Endothelial cell of umbilical vein (primary cell): ENCODE measurements around the gene FBXL12. TPM values are rescaled to one million over a fixed set of nuclear protein-coding genes. Genes with fewer than 3 reads are reported as not detected.

Source experiments
- BruUV-seq: library from RNA; stranded (reverse); fragments of 400-500 nt; replicated peaks from 2 replicates; lab custom pipeline; 2021; lab: Mats Ljungman, UMichigan
- CTCF ChIA-PET: fragments of 300-600, 350-600 bp; sonication (Branson Sonifier 250); formaldehyde crosslinking; loops from one replicate; lab custom pipeline; 2021; ENCODE audit warnings: antibody characterized with exemption, inconsistent platforms; lab: Charles Lee
- POLR2A ChIA-PET: fragments of 300-600, 350-600 bp; sonication (Branson Sonifier 250); formaldehyde crosslinking; loops from one replicate; lab custom pipeline; 2021; ENCODE audit warnings: antibody characterized with exemption, inconsistent platforms; lab: Charles Lee
- DNase-seq: peaks from one replicate; pipeline ENCODE4 v3.0.0-alpha.2; 2011; ENCODE audit warnings: low read depth, low spot score
- FAIRE-seq: peaks from 2 replicates; lab custom pipeline; 2011; peaks lifted over from hg19 to GRCh38; lab: Jason Lieb, UNC
- H2AFZ ChIP-seq: 2 replicates; pipeline ENCODE4 v1.6.0; 2012; ENCODE audit warnings: low read depth, low read length, control low read depth, inconsistent platforms
- H3K27ac ChIP-seq: 2 replicates; pipeline ENCODE4 v1.5.1; 2011; ENCODE audit warnings: low read depth, mild to moderate bottlenecking, control low read depth, low read length, moderate library complexity; ENCODE audit not compliant: insufficient read depth
- H3K27me3 ChIP-seq, 2 experiments: 2 replicates each; pipeline versions ENCODE4 v1.6.0 to v1.6.1; 2011; ENCODE audit warnings: low read length in 2 of 2, mixed read lengths in 1 of 2; ENCODE audit not compliant: control insufficient read depth in 2 of 2, insufficient read depth in 2 of 2
- H3K36me3 ChIP-seq, 2 experiments: 2 replicates in 1 of 2; 3 replicates in 1 of 2; pipeline ENCODE4 v1.5.1; 2011; ENCODE audit warnings: low read length in 2 of 2, mild to moderate bottlenecking in 1 of 2, moderate library complexity in 1 of 2; ENCODE audit not compliant: control insufficient read depth in 2 of 2, insufficient read depth in 2 of 2; ENCODE audit errors: extremely low read depth in 1 of 2
- H3K4me1 ChIP-seq: 3 replicates; pipeline ENCODE4 v1.5.1; 2011; ENCODE audit warnings: mild to moderate bottlenecking, low read length; ENCODE audit not compliant: control insufficient read depth, insufficient read depth; ENCODE audit errors: extremely low read depth
- H3K4me2 ChIP-seq: 2 replicates; pipeline ENCODE4 v1.6.1; 2011; ENCODE audit warnings: low read length, control low read depth, mixed read lengths; ENCODE audit not compliant: insufficient read depth
- H3K4me3 ChIP-seq, 3 experiments: fragments of 200-600 bp in 1 of 3; sonication (generic), shearing (Covaris generic) in 1 of 3; replicated peaks in 1 of 3; 2 replicates each; pipeline ENCODE4 v1.5.1; 2011 to 2016; ENCODE audit warnings: control low read depth in 3 of 3, low read length in 3 of 3, mild to moderate bottlenecking in 2 of 3, inconsistent platforms in 1 of 3, low read depth in 1 of 3, moderate library complexity in 1 of 3; ENCODE audit not compliant: insufficient read depth in 1 of 3
- H3K79me2 ChIP-seq: 2 replicates; pipeline ENCODE4 v1.6.0; 2012; ENCODE audit warnings: low read length, inconsistent platforms; ENCODE audit not compliant: control insufficient read depth, insufficient read depth
- H3K9ac ChIP-seq: replicated peaks from 2 replicates; pipeline ENCODE3; 2011; ENCODE audit warnings: low read length, control low read depth; ENCODE audit not compliant: insufficient read depth; ENCODE audit errors: extremely low read depth
- H3K9me1 ChIP-seq: replicated peaks from 3 replicates; pipeline ENCODE4 v1.6.0; 2011; ENCODE audit warnings: mild to moderate bottlenecking, low read length; ENCODE audit not compliant: control insufficient read depth, insufficient read depth; ENCODE audit errors: extremely low read depth
- H3K9me3 ChIP-seq: replicated peaks from 2 replicates; pipeline ENCODE4 v1.5.1; 2012; ENCODE audit warnings: low read length, inconsistent platforms; ENCODE audit not compliant: control insufficient read depth, insufficient read depth
- H4K20me1 ChIP-seq: replicated peaks from 2 replicates; pipeline ENCODE3; 2011; ENCODE audit warnings: mild to moderate bottlenecking, low read length; ENCODE audit not compliant: control insufficient read depth, insufficient read depth; ENCODE audit errors: extremely low read depth
- EZH2 ChIP-seq: IDR thresholded peaks from 2 replicates; pipeline ENCODE4 v1.6.1; 2012; ENCODE audit warnings: borderline replicate concordance, low read depth, mild to moderate bottlenecking, moderate library complexity, low read length, inconsistent platforms; ENCODE audit not compliant: severe bottlenecking
- FOS ChIP-seq: IDR thresholded peaks from 2 replicates; pipeline ENCODE4 v1.6.1; 2011; ENCODE audit warnings: mild to moderate bottlenecking, low read length, moderate library complexity, borderline replicate concordance; ENCODE audit not compliant: insufficient read depth
- GATA2 ChIP-seq: IDR thresholded peaks from 2 replicates; pipeline ENCODE4 v1.7.0; 2011; ENCODE audit warnings: low read depth, mild to moderate bottlenecking, moderate library complexity, mixed read lengths, low read length; ENCODE audit not compliant: insufficient read length, insufficient read depth
- JUN ChIP-seq: IDR thresholded peaks from 2 replicates; pipeline ENCODE4 v1.6.1; 2011; ENCODE audit warnings: borderline replicate concordance, low read depth; ENCODE audit not compliant: insufficient read length, insufficient read depth
- MYC ChIP-seq: IDR thresholded peaks from one replicate; pipeline ENCODE4 v1.6.1; 2011; ENCODE audit warnings: mild to moderate bottlenecking, low read depth, low read length
- POLR2A ChIP-seq: IDR thresholded peaks from 2 replicates; pipeline ENCODE4 v1.6.1; 2012; ENCODE audit warnings: low read depth, mild to moderate bottlenecking, control low read depth, low read length
- POLR2AphosphoS5 ChIP-seq: IDR thresholded peaks from 2 replicates; pipeline ENCODE4 v1.6.1; 2012; ENCODE audit warnings: low read depth, mild to moderate bottlenecking, control low read depth, low read length, moderate library complexity; ENCODE audit not compliant: insufficient read depth
- dilution Hi-C: fragments of 300-500 bp; cut with MboI; formaldehyde crosslinking; loops from one replicate; pipeline ENCODE4 v1.15.0; 2019; ENCODE audit warnings: low sequenced_read_pairs; ENCODE audit not compliant: extremely low pct_ligation_motif_present
- intact Hi-C: fragments of 100-400 bp; cut with micrococcal nuclease; formaldehyde crosslinking; loops from one replicate; pipeline ENCODE4 v1.10.0; 2022
- polyA plus RNA-seq, 4 experiments: library from polyadenylated mRNA; depleted of rRNA in 3 of 4; stranded (reverse) in 3 of 4; unstranded in 1 of 4; fragments of >200 nt; gene quantifications; 2 replicates each; pipeline versions ENCODE4 v1.2.1 to v1.2.3, GENCODE V29; 2011 to 2012; ENCODE audit warnings: missing spikeins in 1 of 4
- total RNA-seq: library from RNA; stranded (reverse); gene quantifications from 2 replicates; pipeline ENCODE4 v1.2.3, GENCODE V29; 2021
- TF ChIP-seq, protein P1 (sequence below), 2 donors: IDR thresholded peaks; 1 replicate in 1 of 2; 2 replicates in 1 of 2; pipeline ENCODE4 v1.5.1; 2011; ENCODE audit warnings: low read length in 2 of 2, mild to moderate bottlenecking in 2 of 2, moderate library complexity in 2 of 2, control low read depth in 1 of 2, inconsistent platforms in 1 of 2, low read depth in 1 of 2; ENCODE audit not compliant: insufficient read depth in 1 of 2; ENCODE audit errors: extremely low read depth in 1 of 2
- TF ChIP-seq, protein P2 (sequence below): IDR thresholded peaks from 2 replicates; pipeline ENCODE4 v1.6.1; 2011; ENCODE audit not compliant: insufficient read depth, insufficient read length

FBXL12 gene
- total and polyA plus RNA-seq, 2 donors (not counting 3 experiments of a cell fraction or from before 2014, with no cell fraction given) = 26.9 to 33.3 TPM

DNA sequence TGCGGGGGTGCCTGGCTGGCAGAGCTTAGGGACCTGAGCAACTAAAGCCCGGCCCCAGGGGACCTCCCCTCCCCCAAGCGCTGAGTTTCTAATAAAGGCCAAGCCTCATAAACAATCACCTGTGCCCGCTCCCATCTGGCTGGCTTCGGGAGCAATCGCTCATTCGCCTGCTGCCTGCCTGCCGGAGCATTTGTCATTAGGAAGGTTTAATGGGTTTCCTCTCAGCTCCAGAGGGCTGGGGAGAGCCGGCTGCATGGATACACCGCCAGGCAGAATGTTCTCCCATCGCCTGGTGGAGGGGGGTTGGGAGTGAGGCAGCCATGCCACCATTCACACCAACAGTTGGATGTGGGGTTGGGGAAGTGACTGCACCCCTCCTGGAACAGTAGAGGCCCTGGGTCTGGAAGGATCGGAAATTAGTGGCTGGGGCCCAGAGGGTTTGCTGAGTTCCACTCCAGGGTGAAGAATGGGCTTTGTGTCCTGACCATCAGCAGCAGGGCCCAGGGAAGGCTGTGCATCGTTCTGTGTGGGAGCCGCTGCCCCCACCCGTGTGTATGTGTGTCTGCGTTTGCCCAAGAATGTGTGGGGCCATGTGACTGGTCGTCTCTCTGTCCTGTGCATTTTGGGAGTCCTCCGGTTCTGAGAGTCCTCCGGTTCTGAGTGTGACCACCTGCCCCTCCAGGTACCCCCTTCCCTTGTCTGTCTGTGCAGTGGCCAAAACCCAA lies 31.5 kb upstream of the FBXL12 start:
- ChIA-PET CTCF (no interaction called here), POLR2A (no interaction called here)
- intact Hi-C loops = no loop called here
- TF ChIP-seq GATA2 (no peak), JUN (no peak), EZH2 (no peak), MYC (no peak), POLR2AphosphoS5 (no peak), FOS (no peak), POLR2A (no peak)
- TF ChIP-seq, protein P1, sequence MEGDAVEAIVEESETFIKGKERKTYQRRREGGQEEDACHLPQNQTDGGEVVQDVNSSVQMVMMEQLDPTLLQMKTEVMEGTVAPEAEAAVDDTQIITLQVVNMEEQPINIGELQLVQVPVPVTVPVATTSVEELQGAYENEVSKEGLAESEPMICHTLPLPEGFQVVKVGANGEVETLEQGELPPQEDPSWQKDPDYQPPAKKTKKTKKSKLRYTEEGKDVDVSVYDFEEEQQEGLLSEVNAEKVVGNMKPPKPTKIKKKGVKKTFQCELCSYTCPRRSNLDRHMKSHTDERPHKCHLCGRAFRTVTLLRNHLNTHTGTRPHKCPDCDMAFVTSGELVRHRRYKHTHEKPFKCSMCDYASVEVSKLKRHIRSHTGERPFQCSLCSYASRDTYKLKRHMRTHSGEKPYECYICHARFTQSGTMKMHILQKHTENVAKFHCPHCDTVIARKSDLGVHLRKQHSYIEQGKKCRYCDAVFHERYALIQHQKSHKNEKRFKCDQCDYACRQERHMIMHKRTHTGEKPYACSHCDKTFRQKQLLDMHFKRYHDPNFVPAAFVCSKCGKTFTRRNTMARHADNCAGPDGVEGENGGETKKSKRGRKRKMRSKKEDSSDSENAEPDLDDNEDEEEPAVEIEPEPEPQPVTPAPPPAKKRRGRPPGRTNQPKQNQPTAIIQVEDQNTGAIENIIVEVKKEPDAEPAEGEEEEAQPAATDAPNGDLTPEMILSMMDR (IDR thresholded peaks at IDR 0.05; ENCODE audit: extremely low read depth in 1 of 2, insufficient read depth in 1 of 2, low read depth in 1 of 2, low read length in 2 of 2) = no peak
- TF ChIP-seq, protein P2, sequence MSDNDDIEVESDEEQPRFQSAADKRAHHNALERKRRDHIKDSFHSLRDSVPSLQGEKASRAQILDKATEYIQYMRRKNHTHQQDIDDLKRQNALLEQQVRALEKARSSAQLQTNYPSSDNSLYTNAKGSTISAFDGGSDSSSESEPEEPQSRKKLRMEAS = no peak
- no peak overlapping the region for H3K27ac ChIP-seq
- no peaks in the 10 kb centered on the region for H4K20me1 ChIP-seq
- DNase-seq (no peak), FAIRE-seq (no peak)
- H3K79me2 ChIP-seq = no peaks in the 10 kb centered on the region
- no TSS peak for BruUV-seq
- H3K9me3 ChIP-seq = no peaks in the 10 kb centered on the region
- dilution Hi-C loops = no loop called here
- no peaks in the 10 kb centered on the region for H3K9me1 ChIP-seq
- H3K4me1 ChIP-seq = no peaks in the 10 kb centered on the region
- H3K4me3 ChIP-seq = no peak overlapping the region
- H2AFZ ChIP-seq = no peak overlapping the region
- H3K27me3 ChIP-seq = no peaks in the 10 kb centered on the region
- H3K4me2 ChIP-seq = no peak overlapping the region
- peaks cover 0 to 10% of the 10 kb centered on the region in 2 experiments for H3K36me3 ChIP-seq
- H3K9ac ChIP-seq = no peak overlapping the region
